Lower lobe of right lung (tissue), 2 donors: ENCODE measurements around the gene KRT72. TPM values are rescaled to one million over a fixed set of nuclear protein-coding genes. Genes with fewer than 3 reads are reported as not detected.

ENCODE experiments used
- ATAC-seq, 2 donors: fragments of 200-7000 bp; cut with Tn5 transposase; one replicate each; pipeline ENCODE4 v1.9.1; 2020 to 2022; ENCODE audit warnings: mild to moderate bottlenecking in 2 of 2, moderate library complexity in 2 of 2
- DNase-seq: peaks from one replicate; pipeline ENCODE4 v3.0.0-alpha.2; 2020
- H3K27ac ChIP-seq: fragments of 200-600 bp; one replicate; pipeline ENCODE4 v1.8.0; 2022
- H3K27me3 ChIP-seq: fragments of 200-600 bp; one replicate; pipeline ENCODE4 v1.8.0; 2022; ENCODE audit warnings: low read depth
- H3K36me3 ChIP-seq: fragments of 200-600 bp; one replicate; pipeline ENCODE4 v1.8.0; 2022; ENCODE audit warnings: mild to moderate bottlenecking
- H3K4me1 ChIP-seq: fragments of 200-600 bp; one replicate; pipeline ENCODE4 v1.8.0; 2022
- H3K4me3 ChIP-seq: fragments of 200-600 bp; one replicate; pipeline ENCODE4 v1.8.0; 2022; ENCODE audit warnings: mild to moderate bottlenecking
- H3K9me3 ChIP-seq: fragments of 200-600 bp; one replicate; pipeline ENCODE4 v1.8.0; 2022
- CTCF ChIP-seq: fragments of 200-600 bp; IDR thresholded peaks from one replicate; pipeline ENCODE4 v1.8.0; 2022; ENCODE audit warnings: antibody characterized with exemption, mild to moderate bottlenecking
- intact Hi-C: fragments of 100-400 bp; cut with DNase I; formaldehyde crosslinking; loops from one replicate; pipeline ENCODE4 v1.11.0; 2022
- total RNA-seq: library from RNA; stranded (reverse); fragmentation: NEBNext Ultra II Directional; extraction: Animal tissue kit (Norgen Biotek cat#: 25700); gene quantifications from one replicate; pipeline ENCODE4 v1.2.1, GENCODE V29; 2021
- donor health status: DM: no; HTN: yes; CAD: no; lungs with severe emphysema.

Gene KRT72
- total RNA-seq, 1 donor from 2014 or later = not detected

- no peak for TF ChIP-seq CTCF
- Histone ChIP-seq H3K4me1 (no peaks in the 10 kb centered on the region), H3K27me3 (peaks cover 16% of the 10 kb centered on the region), H3K36me3 (no peaks in the 10 kb centered on the region), H3K4me3 (no peak overlapping the region), H3K9me3 (no peaks in the 10 kb centered on the region), H3K27ac (no peak overlapping the region)
- intact Hi-C loops = no loop called here
- DNase-seq (no peak), ATAC-seq (no peak)
These were observed 14.6 kb upstream of the KRT72 start for GRCh38 chr12:52615912-52616311.

- no peak for TF ChIP-seq CTCF
- H3K4me3 ChIP-seq = no peak overlapping the region
- no peaks in the 10 kb centered on the region for H3K4me1 ChIP-seq
- peaks cover 22% of the 10 kb centered on the region for H3K27me3 ChIP-seq
- H3K27ac ChIP-seq = no peak overlapping the region
- intact Hi-C loops = no loop called here
- DNase-seq (no peak), ATAC-seq (no peak)
- no peaks in the 10 kb centered on the region for H3K36me3 ChIP-seq
- H3K9me3 ChIP-seq = no peaks in the 10 kb centered on the region
These were observed 14.1 kb upstream of the KRT72 start for GRCh38 chr12:52615208-52615868.

- H3K9me3 ChIP-seq = no peaks in the 10 kb centered on the region
- no peaks in the 10 kb centered on the region for H3K4me1 ChIP-seq
- DNase-seq = no peak
- H3K27me3 ChIP-seq = peaks cover 30% of the 10 kb centered on the region
- H3K36me3 ChIP-seq = no peaks in the 10 kb centered on the region
- H3K4me3 ChIP-seq = no peak overlapping the region
- ATAC-seq = no peak
- intact Hi-C loops = no loop called here
- H3K27ac ChIP-seq = no peak overlapping the region
- TF ChIP-seq CTCF = no peak
These were observed 13.3 kb upstream of the KRT72 start for GRCh38 chr12:52614381-52615207.

GRCh38 chr12:52613384-52614030, 12.2 kb upstream of the KRT72 start:
- Histone ChIP-seq H3K9me3 (no peaks in the 10 kb centered on the region), H3K27ac (no peak overlapping the region), H3K36me3 (no peaks in the 10 kb centered on the region), H3K27me3 (peaks cover 37% of the 10 kb centered on the region), H3K4me3 (no peak overlapping the region), H3K4me1 (no peaks in the 10 kb centered on the region)
- intact Hi-C loops = no loop called here
- no peak for ATAC-seq
- no peak for TF ChIP-seq CTCF
- no peak for DNase-seq

GRCh38 chr12:52612431-52613383, 11.4 kb upstream of the KRT72 start:
- no peak overlapping the region for H3K4me3 ChIP-seq
- H3K9me3 ChIP-seq = no peaks in the 10 kb centered on the region
- DNase-seq (no peak), ATAC-seq (no peak)
- intact Hi-C loops = no loop called here
- H3K36me3 ChIP-seq = no peaks in the 10 kb centered on the region
- no peak overlapping the region for H3K27ac ChIP-seq
- no peak for TF ChIP-seq CTCF
- peaks cover 37% of the 10 kb centered on the region for H3K27me3 ChIP-seq
- H3K4me1 ChIP-seq = no peaks in the 10 kb centered on the region
